ENCODE results near the gene MAVS. TPM values are rescaled to one million over a fixed set of nuclear protein-coding genes. Genes with fewer than 3 reads are reported as not detected.

The MAVS gene
- polyA plus RNA-seq, 1 of the 3 experiments (the other 2 are of a cell fraction): 9.1 TPM

DNA sequence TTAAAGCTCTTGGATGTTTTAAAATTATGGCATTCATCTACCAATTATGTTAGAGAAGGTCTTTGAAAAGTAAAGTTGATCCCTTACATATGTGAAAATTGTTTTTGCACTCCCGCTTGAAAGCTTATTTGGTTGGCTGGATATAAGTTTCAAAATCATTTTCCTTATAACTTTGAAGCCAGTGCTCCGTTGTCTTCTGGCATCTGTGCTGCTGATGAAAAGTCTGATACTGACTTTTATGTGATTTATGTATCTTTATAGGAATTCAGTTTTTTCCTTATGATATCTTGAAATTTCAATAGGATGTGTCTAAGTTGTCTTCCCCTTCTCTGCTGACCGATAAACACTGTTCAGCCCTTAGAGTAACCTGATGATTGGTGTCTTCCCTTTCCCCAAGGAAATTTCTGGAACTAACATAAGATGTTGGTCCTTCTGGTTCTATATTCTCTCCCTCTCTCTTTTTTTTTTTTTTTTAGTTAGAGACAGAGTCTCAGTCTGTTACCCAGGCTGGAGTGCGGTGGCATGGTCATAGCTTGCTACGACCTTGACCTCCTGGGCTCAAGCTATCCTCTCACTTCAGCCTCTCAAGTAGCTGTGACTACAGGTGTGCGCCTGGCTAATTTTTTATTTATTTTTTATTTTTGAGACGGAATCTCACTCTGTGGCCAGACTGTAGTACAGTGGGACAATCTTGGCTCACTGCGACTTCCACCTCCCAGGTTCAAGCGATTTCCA lies 55.2 kb downstream of the MAVS start:
- TF ChIP-seq CHD2 (IDR thresholded peaks at IDR 0.05; ENCODE audit: low read length, partially characterized antibody) (no peak), FOXM1 (IDR thresholded peaks at IDR 0.05; ENCODE audit: low read depth) (no peak), FOXJ3 (CRISPR knock-in tag; IDR thresholded peaks at IDR 0.05) (no peak), USF1 (IDR thresholded peaks at IDR 0.05; ENCODE audit: borderline replicate concordance, low read depth) (no peak), TEAD4 (IDR thresholded peaks at IDR 0.05; ENCODE audit: borderline replicate concordance, insufficient read depth) (no peak), MXI1 (IDR thresholded peaks at IDR 0.05; ENCODE audit: low read depth, low read length) (no peak), RCOR1 (IDR thresholded peaks at IDR 0.05; ENCODE audit: low read length) (no peak)
- CTCF ChIA-PET: interaction anchor here (2.0 kb wide), 1 partner anchor 113 kb away, joined by 4 read pairs; no protein-coding TSS in a partner anchor
- peak overlapping the region in 1 of 2 experiments; percentile 8; a peak in 1 of 4 replicates for H3K27ac ChIP-seq (ENCODE audit: low read depth in 2 of 2, low read length in 1 of 2)
- H3K4me3 ChIP-seq (ENCODE audit: low read depth in 2 of 2, low read length in 1 of 2): no peak overlapping the region
- POLR2A ChIA-PET: no interaction called here
- peaks cover 100% of the 10 kb centered on the region for H3K79me2 ChIP-seq (ENCODE audit: insufficient read depth)
- H3K9ac ChIP-seq: no peak overlapping the region
- 87% methylated on average over 9 of the region's 9 CpGs for WGBS (ENCODE audit: low lambda C conversion rate)
- H3K4me1 ChIP-seq (ENCODE audit: control insufficient read depth in 1 of 2, insufficient read depth in 2 of 2, low read depth in 1 of 2, low read length in 1 of 2): peaks cover 0 to 18% of the 10 kb centered on the region in 2 experiments; a peak in 2 of 4 replicates
- peaks cover 28% of the 10 kb centered on the region for H3F3A ChIP-seq (replicated peaks; ENCODE audit: insufficient read depth)
- H3K36me3 ChIP-seq (replicated peaks in 1 of 2; ENCODE audit: control insufficient read depth in 1 of 2, insufficient read depth in 2 of 2, low read length in 1 of 2): peaks cover 0 to 7% of the 10 kb centered on the region in 2 experiments
- no peaks in the 10 kb centered on the region for H3K9me2 ChIP-seq
- H4K20me1 ChIP-seq (ENCODE audit: insufficient read depth): peaks cover 100% of the 10 kb centered on the region
- H3K9me3 ChIP-seq: no peaks in the 10 kb centered on the region
- H3K27me3 ChIP-seq (ENCODE audit: insufficient read depth): no peaks in the 10 kb centered on the region
- DNase-seq: no peak
- H3K4me2 ChIP-seq: 0 out of 2 replicates have a peak overlapping the region, but pooled peaks have one; percentile 7
- H2AFZ ChIP-seq (ENCODE audit: low read depth): no peak overlapping the region

- Histone ChIP-seq H3K27me3 (ENCODE audit: insufficient read depth) (no peaks in the 10 kb centered on the region), H3F3A (replicated peaks; ENCODE audit: insufficient read depth) (peaks cover 28% of the 10 kb centered on the region), H3K36me3 (replicated peaks in 1 of 2; ENCODE audit: control insufficient read depth in 1 of 2, insufficient read depth in 2 of 2, low read length in 1 of 2) (peaks cover 0 to 7% of the 10 kb centered on the region in 2 experiments), H3K27ac (ENCODE audit: low read depth in 2 of 2, low read length in 1 of 2) (no peak overlapping the region), H3K9ac (no peak overlapping the region), H3K79me2 (ENCODE audit: insufficient read depth) (peaks cover 100% of the 10 kb centered on the region), H3K4me2 (no peak overlapping the region), H4K20me1 (ENCODE audit: insufficient read depth) (peaks cover 100% of the 10 kb centered on the region), H3K4me3 (ENCODE audit: low read depth in 2 of 2, low read length in 1 of 2) (no peak overlapping the region), H3K9me2 (no peaks in the 10 kb centered on the region), H2AFZ (ENCODE audit: low read depth) (no peak overlapping the region), H3K9me3 (no peaks in the 10 kb centered on the region), H3K4me1 (ENCODE audit: control insufficient read depth in 1 of 2, insufficient read depth in 2 of 2, low read depth in 1 of 2, low read length in 1 of 2) (peaks cover 0 to 18% of the 10 kb centered on the region in 2 experiments; a peak in 1 of 4 replicates)
- WGBS (ENCODE audit: low lambda C conversion rate): 96% methylated on average over 5 of the region's 5 CpGs
- ChIA-PET CTCF (no interaction called here), POLR2A (interaction anchor here (0.6 kb wide), 1 partner anchor 15 kb away, joined by 4 read pairs; no protein-coding TSS in a partner anchor)
- TF ChIP-seq MEF2A (IDR thresholded peaks at IDR 0.05; ENCODE audit: borderline replicate concordance, low read depth) (no peak), GABPA (IDR thresholded peaks at IDR 0.05; ENCODE audit: low read depth) (no peak), TAF1 (IDR thresholded peaks at IDR 0.05; ENCODE audit: borderline replicate concordance, low read depth, low read length) (no peak), GATA2 (CRISPR knock-in tag; IDR thresholded peaks at IDR 0.05) (no peak), FOXJ3 (CRISPR knock-in tag; IDR thresholded peaks at IDR 0.05) (no peak), RAD21 (IDR thresholded peaks at IDR 0.05; ENCODE audit: low read length) (no peak), NFIC (IDR thresholded peaks at IDR 0.05; ENCODE audit: borderline replicate concordance) (no peak), TEAD4 (IDR thresholded peaks at IDR 0.05; ENCODE audit: borderline replicate concordance, insufficient read depth) (no peak), USF2 (IDR thresholded peaks at IDR 0.05; ENCODE audit: borderline replicate concordance, low read depth, low read length) (no peak), RCOR1 (IDR thresholded peaks at IDR 0.05; ENCODE audit: low read length) (no peak), JUND (IDR thresholded peaks at IDR 0.05) (no peak), ELF1 (IDR thresholded peaks at IDR 0.05) (no peak), RXRA (IDR thresholded peaks at IDR 0.05; ENCODE audit: borderline replicate concordance, low read depth) (no peak), FOXM1 (IDR thresholded peaks at IDR 0.05; ENCODE audit: low read depth) (no peak), MXI1 (IDR thresholded peaks at IDR 0.05; ENCODE audit: low read depth, low read length) (no peak), SIN3A (IDR thresholded peaks at IDR 0.05; ENCODE audit: borderline replicate concordance, low read depth, low read length) (no peak)
- TF ChIP-seq, protein P1, sequence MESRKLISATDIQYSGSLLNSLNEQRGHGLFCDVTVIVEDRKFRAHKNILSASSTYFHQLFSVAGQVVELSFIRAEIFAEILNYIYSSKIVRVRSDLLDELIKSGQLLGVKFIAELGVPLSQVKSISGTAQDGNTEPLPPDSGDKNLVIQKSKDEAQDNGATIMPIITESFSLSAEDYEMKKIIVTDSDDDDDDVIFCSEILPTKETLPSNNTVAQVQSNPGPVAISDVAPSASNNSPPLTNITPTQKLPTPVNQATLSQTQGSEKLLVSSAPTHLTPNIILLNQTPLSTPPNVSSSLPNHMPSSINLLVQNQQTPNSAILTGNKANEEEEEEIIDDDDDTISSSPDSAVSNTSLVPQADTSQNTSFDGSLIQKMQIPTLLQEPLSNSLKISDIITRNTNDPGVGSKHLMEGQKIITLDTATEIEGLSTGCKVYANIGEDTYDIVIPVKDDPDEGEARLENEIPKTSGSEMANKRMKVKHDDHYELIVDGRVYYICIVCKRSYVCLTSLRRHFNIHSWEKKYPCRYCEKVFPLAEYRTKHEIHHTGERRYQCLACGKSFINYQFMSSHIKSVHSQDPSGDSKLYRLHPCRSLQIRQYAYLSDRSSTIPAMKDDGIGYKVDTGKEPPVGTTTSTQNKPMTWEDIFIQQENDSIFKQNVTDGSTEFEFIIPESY (IDR thresholded peaks at IDR 0.05; ENCODE audit: borderline replicate concordance, low read depth): no peak
- TF ChIP-seq, protein P2, sequence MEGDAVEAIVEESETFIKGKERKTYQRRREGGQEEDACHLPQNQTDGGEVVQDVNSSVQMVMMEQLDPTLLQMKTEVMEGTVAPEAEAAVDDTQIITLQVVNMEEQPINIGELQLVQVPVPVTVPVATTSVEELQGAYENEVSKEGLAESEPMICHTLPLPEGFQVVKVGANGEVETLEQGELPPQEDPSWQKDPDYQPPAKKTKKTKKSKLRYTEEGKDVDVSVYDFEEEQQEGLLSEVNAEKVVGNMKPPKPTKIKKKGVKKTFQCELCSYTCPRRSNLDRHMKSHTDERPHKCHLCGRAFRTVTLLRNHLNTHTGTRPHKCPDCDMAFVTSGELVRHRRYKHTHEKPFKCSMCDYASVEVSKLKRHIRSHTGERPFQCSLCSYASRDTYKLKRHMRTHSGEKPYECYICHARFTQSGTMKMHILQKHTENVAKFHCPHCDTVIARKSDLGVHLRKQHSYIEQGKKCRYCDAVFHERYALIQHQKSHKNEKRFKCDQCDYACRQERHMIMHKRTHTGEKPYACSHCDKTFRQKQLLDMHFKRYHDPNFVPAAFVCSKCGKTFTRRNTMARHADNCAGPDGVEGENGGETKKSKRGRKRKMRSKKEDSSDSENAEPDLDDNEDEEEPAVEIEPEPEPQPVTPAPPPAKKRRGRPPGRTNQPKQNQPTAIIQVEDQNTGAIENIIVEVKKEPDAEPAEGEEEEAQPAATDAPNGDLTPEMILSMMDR (IDR thresholded peaks at IDR 0.05): no peak
- no peak for DNase-seq
These were observed 55.8 kb downstream of the MAVS start for GRCh38 chr20:3902446-3902845.

Measured in SK-N-SH (cell line).